Measurements from ENCODE around the gene DIRAS3. TPM values are rescaled to one million over a fixed set of nuclear protein-coding genes. Genes with fewer than 3 reads are reported as not detected.

The DIRAS3 gene
- polyA plus RNA-seq, 1 donor from 2014 or later, result 8.0 TPM

DNA sequence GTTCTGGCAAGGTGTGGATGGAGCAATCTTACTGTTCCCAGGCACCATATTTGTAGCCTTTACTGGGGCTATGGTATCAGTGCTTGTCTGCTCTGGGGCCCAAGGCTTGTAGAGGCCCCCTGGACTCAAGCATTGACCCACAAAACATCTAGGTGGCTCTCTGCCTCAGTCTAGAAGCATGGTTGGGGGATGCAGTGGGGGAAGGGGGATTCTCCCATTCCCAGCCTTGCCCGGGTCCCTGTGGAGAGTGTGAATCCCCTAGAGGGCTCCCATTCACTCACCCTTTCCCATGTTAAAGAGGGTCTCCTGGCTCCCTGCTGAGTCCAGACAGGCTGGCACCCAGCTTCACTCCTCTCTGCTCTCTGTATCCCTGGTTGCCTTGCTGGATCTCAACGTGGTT lies 28.2 kb upstream of the DIRAS3 start:
- H3K4me3 ChIP-seq (ENCODE audit: low read length), result no peak overlapping the region
- no peaks in the 10 kb centered on the region for H3K36me3 ChIP-seq (ENCODE audit: insufficient read depth, low read length)
- no peaks in the 10 kb centered on the region for H3K9me3 ChIP-seq (ENCODE audit: low read length)
- no peaks in the 10 kb centered on the region for H4K20me1 ChIP-seq (ENCODE audit: insufficient read depth)
- TF ChIP-seq EZH2 (IDR thresholded peaks at IDR 0.05; ENCODE audit: borderline replicate concordance, insufficient read depth, low read length, poor library complexity, severe bottlenecking) (no peak), EP300 (conservative IDR thresholded peaks at IDR 0.05; ENCODE audit: poor library complexity, severe bottlenecking) (no peak), SMC3 (conservative IDR thresholded peaks at IDR 0.05; ENCODE audit: poor library complexity) (no peak), POLR2AphosphoS5 (IDR thresholded peaks at IDR 0.05) (no peak)
- TF ChIP-seq, protein P1, sequence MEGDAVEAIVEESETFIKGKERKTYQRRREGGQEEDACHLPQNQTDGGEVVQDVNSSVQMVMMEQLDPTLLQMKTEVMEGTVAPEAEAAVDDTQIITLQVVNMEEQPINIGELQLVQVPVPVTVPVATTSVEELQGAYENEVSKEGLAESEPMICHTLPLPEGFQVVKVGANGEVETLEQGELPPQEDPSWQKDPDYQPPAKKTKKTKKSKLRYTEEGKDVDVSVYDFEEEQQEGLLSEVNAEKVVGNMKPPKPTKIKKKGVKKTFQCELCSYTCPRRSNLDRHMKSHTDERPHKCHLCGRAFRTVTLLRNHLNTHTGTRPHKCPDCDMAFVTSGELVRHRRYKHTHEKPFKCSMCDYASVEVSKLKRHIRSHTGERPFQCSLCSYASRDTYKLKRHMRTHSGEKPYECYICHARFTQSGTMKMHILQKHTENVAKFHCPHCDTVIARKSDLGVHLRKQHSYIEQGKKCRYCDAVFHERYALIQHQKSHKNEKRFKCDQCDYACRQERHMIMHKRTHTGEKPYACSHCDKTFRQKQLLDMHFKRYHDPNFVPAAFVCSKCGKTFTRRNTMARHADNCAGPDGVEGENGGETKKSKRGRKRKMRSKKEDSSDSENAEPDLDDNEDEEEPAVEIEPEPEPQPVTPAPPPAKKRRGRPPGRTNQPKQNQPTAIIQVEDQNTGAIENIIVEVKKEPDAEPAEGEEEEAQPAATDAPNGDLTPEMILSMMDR (IDR thresholded peaks at IDR 0.05; ENCODE audit: poor library complexity, severe bottlenecking), result no peak
- H3K27me3 ChIP-seq (ENCODE audit: insufficient read depth, low read depth, low read length), result no peaks in the 10 kb centered on the region
- no peak overlapping the region for H3K9ac ChIP-seq (ENCODE audit: low read length)
- H3K79me2 ChIP-seq (replicated peaks; ENCODE audit: insufficient read depth, low read length), result no peaks in the 10 kb centered on the region
- no peak overlapping the region for H3K27ac ChIP-seq (ENCODE audit: low read length)
- H3K4me2 ChIP-seq (ENCODE audit: low read length), result no peak overlapping the region
- no peaks in the 10 kb centered on the region for H3F3A ChIP-seq (ENCODE audit: insufficient read depth, low read length, poor library complexity, severe bottlenecking)
- no peak overlapping the region for H2AFZ ChIP-seq (ENCODE audit: low read depth, low read length)
- no peaks in the 10 kb centered on the region for H3K9me2 ChIP-seq (ENCODE audit: insufficient read depth, low read length)

DNA sequence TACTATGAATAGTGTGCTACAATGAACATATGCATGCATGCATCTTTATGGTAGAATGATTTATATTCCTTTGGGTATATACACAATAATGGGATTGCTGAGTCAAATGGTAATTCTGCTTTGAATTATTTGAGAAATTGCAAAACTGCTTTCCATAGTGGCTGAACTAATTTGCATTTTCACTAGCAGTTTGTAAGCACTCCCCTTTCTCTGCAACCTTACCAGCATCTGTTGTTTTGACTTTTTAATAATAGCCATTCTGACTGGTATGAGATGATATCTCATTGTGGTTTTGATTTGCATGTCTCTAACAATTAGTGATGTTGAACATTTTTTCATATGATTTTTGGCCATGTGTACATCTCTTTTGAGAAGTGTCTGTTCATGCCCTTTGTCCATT lies 24.0 kb upstream of the DIRAS3 start:
- H3K9me3 ChIP-seq (ENCODE audit: low read length), result no peaks in the 10 kb centered on the region
- H3K4me3 ChIP-seq (ENCODE audit: low read length), result no peak overlapping the region
- H3K9me2 ChIP-seq (ENCODE audit: insufficient read depth, low read length), result no peaks in the 10 kb centered on the region
- TF ChIP-seq EZH2 (IDR thresholded peaks at IDR 0.05; ENCODE audit: borderline replicate concordance, insufficient read depth, low read length, poor library complexity, severe bottlenecking) (no peak), RAD21 (conservative IDR thresholded peaks at IDR 0.05) (no peak), EP300 (conservative IDR thresholded peaks at IDR 0.05; ENCODE audit: poor library complexity, severe bottlenecking) (no peak), POLR2AphosphoS5 (IDR thresholded peaks at IDR 0.05) (no peak), SMC3 (conservative IDR thresholded peaks at IDR 0.05; ENCODE audit: poor library complexity) (no peak), TAF1 (IDR thresholded peaks at IDR 0.05; ENCODE audit: low read depth) (no peak), MXI1 (conservative IDR thresholded peaks at IDR 0.05; ENCODE audit: poor library complexity, severe bottlenecking) (no peak)
- TF ChIP-seq, protein P1 (IDR thresholded peaks at IDR 0.05; ENCODE audit: poor library complexity, severe bottlenecking), result no peak
- TF ChIP-seq, protein P2, sequence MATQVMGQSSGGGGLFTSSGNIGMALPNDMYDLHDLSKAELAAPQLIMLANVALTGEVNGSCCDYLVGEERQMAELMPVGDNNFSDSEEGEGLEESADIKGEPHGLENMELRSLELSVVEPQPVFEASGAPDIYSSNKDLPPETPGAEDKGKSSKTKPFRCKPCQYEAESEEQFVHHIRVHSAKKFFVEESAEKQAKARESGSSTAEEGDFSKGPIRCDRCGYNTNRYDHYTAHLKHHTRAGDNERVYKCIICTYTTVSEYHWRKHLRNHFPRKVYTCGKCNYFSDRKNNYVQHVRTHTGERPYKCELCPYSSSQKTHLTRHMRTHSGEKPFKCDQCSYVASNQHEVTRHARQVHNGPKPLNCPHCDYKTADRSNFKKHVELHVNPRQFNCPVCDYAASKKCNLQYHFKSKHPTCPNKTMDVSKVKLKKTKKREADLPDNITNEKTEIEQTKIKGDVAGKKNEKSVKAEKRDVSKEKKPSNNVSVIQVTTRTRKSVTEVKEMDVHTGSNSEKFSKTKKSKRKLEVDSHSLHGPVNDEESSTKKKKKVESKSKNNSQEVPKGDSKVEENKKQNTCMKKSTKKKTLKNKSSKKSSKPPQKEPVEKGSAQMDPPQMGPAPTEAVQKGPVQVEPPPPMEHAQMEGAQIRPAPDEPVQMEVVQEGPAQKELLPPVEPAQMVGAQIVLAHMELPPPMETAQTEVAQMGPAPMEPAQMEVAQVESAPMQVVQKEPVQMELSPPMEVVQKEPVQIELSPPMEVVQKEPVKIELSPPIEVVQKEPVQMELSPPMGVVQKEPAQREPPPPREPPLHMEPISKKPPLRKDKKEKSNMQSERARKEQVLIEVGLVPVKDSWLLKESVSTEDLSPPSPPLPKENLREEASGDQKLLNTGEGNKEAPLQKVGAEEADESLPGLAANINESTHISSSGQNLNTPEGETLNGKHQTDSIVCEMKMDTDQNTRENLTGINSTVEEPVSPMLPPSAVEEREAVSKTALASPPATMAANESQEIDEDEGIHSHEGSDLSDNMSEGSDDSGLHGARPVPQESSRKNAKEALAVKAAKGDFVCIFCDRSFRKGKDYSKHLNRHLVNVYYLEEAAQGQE (IDR thresholded peaks at IDR 0.05; ENCODE audit: borderline replicate concordance), result no peak
- no peaks in the 10 kb centered on the region for H3F3A ChIP-seq (ENCODE audit: insufficient read depth, low read length, poor library complexity, severe bottlenecking)
- H3K27ac ChIP-seq (ENCODE audit: low read length), result no peak overlapping the region
- H3K4me2 ChIP-seq (ENCODE audit: low read length), result no peak overlapping the region
- no peak overlapping the region for H2AFZ ChIP-seq (ENCODE audit: low read depth, low read length)
- H3K79me2 ChIP-seq (replicated peaks; ENCODE audit: insufficient read depth, low read length), result no peaks in the 10 kb centered on the region
- H3K9ac ChIP-seq (ENCODE audit: low read length), result no peak overlapping the region
- no peaks in the 10 kb centered on the region for H4K20me1 ChIP-seq (ENCODE audit: insufficient read depth)
- H3K27me3 ChIP-seq (ENCODE audit: insufficient read depth, low read depth, low read length), result no peaks in the 10 kb centered on the region
- H3K36me3 ChIP-seq (ENCODE audit: insufficient read depth, low read length), result no peaks in the 10 kb centered on the region
